ENCODE data around the gene HEPACAM. TPM values are rescaled to one million over a fixed set of nuclear protein-coding genes. Genes with fewer than 3 reads are reported as not detected.

The HEPACAM gene
- polyA plus RNA-seq, 2 of the 4 experiments (the other 2 are of a cell fraction), result not detected

DNA sequence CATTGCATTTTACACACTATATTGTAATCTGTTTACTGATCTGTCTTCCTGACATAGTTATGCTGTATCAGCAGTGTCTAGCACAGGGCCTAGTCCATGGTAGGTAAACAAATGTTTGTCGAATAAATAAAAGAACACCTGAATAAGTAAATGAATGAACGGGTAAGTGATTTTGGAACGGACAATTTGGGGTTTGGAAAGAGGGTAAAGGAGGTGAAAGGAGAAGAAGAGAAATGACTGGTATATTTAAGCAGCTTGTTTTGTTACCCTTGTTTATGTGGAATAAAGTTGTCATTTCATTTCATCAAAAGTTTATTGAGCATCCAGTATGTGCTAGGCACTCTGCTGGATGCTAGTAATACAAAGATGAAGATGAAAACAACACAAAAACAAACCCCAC lies 16.9 kb downstream of the HEPACAM start, which contains the start of gene HEPN1:
Gene HEPN1, plus strand, starts transcription at position 301 of the 400 bp plus-strand sequence.
- WGBS (ENCODE audit: missing lambda C conversion rate), result 29% methylated on average over 3 of the region's 3 CpGs
- Histone ChIP-seq H3K27ac (no peak within 1 kb of the TSS), H3K4me1 (no peaks in the 10 kb centered on the region), H3K4me2 (no peak within 1 kb of the TSS), H3K9me3 (no peaks in the 10 kb centered on the region), H3K4me3 (no peak within 1 kb of the TSS)
- ChIA-PET CTCF (no interaction called here), POLR2A (no interaction called here)
- DNase-seq (ENCODE audit: low read depth in 1 of 2, low spot score in 1 of 2) (no peak), FAIRE-seq (no peak), ATAC-seq (no peak)
- TF ChIP-seq RARB (CRISPR knock-in tag; IDR thresholded peaks at IDR 0.05), result no peak
- no peak for TF ChIP-seq NPAS2 (CRISPR knock-in tag; IDR thresholded peaks at IDR 0.05; ENCODE audit: borderline replicate concordance)
- no peak for TF ChIP-seq FOSB (CRISPR knock-in tag; IDR thresholded peaks at IDR 0.05)
- TF ChIP-seq, protein P1, sequence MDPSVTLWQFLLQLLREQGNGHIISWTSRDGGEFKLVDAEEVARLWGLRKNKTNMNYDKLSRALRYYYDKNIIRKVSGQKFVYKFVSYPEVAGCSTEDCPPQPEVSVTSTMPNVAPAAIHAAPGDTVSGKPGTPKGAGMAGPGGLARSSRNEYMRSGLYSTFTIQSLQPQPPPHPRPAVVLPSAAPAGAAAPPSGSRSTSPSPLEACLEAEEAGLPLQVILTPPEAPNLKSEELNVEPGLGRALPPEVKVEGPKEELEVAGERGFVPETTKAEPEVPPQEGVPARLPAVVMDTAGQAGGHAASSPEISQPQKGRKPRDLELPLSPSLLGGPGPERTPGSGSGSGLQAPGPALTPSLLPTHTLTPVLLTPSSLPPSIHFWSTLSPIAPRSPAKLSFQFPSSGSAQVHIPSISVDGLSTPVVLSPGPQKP (IDR thresholded peaks at IDR 0.05; ENCODE audit: low read depth, low read length), result no peak
- no peak for TF ChIP-seq CBX8 (IDR thresholded peaks at IDR 0.05)
- no peak for TF ChIP-seq RCOR1 (IDR thresholded peaks at IDR 0.05; ENCODE audit: low read depth, low read length)
- TF ChIP-seq HOXB13 (CRISPR knock-in tag; IDR thresholded peaks at IDR 0.05; ENCODE audit: low read depth), result no peak
- TF ChIP-seq FOSL2 (IDR thresholded peaks at IDR 0.05), result no peak
- no peak for TF ChIP-seq FOSL2 (CRISPR knock-in tag; IDR thresholded peaks at IDR 0.05)
- TF ChIP-seq, protein P2, sequence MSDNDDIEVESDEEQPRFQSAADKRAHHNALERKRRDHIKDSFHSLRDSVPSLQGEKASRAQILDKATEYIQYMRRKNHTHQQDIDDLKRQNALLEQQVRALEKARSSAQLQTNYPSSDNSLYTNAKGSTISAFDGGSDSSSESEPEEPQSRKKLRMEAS (IDR thresholded peaks at IDR 0.05), result no peak
- TF ChIP-seq, protein P3, sequence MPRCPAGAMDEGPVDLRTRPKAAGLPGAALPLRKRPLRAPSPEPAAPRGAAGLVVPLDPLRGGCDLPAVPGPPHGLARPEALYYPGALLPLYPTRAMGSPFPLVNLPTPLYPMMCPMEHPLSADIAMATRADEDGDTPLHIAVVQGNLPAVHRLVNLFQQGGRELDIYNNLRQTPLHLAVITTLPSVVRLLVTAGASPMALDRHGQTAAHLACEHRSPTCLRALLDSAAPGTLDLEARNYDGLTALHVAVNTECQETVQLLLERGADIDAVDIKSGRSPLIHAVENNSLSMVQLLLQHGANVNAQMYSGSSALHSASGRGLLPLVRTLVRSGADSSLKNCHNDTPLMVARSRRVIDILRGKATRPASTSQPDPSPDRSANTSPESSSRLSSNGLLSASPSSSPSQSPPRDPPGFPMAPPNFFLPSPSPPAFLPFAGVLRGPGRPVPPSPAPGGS (IDR thresholded peaks at IDR 0.05), result no peak
- no peak for TF ChIP-seq CBX2 (IDR thresholded peaks at IDR 0.05; ENCODE audit: borderline replicate concordance, low read depth)
- TF ChIP-seq HOXA7 (CRISPR knock-in tag; IDR thresholded peaks at IDR 0.05), result no peak
- no peak for TF ChIP-seq POLR2A (IDR thresholded peaks at IDR 0.05; ENCODE audit: low read length)
- no peak for TF ChIP-seq RNF2 (IDR thresholded peaks at IDR 0.05; ENCODE audit: borderline replicate concordance, low read depth)
- TF ChIP-seq FOXS1 (CRISPR knock-in tag; IDR thresholded peaks at IDR 0.05), result no peak

DNA sequence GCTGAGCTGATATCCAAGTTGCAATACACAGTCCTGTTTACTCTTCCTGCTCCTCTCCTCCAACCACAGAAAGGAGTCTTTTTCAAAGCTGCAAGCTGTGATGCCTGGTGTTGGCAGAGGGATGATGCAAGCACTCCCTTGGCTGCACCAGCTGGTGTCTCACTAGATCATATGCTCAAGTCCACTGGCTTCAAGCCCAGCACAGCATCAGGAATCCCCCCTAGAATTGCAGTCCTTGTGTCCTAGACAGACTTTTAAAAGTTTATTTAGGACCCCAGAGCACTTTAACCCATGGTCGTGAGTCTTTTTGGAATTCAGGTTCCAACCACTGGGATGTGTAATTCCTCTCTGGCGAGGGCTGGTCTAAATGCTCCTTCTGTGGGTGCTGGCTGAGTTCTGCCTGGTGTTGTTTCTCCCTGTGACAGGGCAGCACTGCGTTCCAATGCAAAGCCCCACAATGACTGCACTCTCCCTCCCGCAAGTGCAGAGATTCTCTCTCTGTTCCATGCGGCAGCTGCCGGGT lies 18.7 kb downstream of the HEPACAM start:
- ChIA-PET CTCF (interaction anchor here (1.0 to 1.4 kb wide), 3 partner anchors 10 to 41 kb away, joined by 3 to 4 read pairs (median 4); partner anchors contain the start of gene ROBO4), POLR2A (no interaction called here)
- Histone ChIP-seq H3K27ac (no peak overlapping the region), H3K4me2 (no peak overlapping the region), H3K9me3 (no peaks in the 10 kb centered on the region), H3K4me3 (no peak overlapping the region), H3K4me1 (no peaks in the 10 kb centered on the region)
- 63% methylated on average over 6 of the region's 6 CpGs for WGBS (ENCODE audit: missing lambda C conversion rate)
- TF ChIP-seq EP300 (IDR thresholded peaks at IDR 0.05) (no peak), NFE2L2 (conservative IDR thresholded peaks at IDR 0.05; ENCODE audit: low read length) (no peak)
- FAIRE-seq, result no peak
- no peak for ATAC-seq
- DNase-seq (ENCODE audit: low read depth in 1 of 2, low spot score in 1 of 2), result no peak

DNA sequence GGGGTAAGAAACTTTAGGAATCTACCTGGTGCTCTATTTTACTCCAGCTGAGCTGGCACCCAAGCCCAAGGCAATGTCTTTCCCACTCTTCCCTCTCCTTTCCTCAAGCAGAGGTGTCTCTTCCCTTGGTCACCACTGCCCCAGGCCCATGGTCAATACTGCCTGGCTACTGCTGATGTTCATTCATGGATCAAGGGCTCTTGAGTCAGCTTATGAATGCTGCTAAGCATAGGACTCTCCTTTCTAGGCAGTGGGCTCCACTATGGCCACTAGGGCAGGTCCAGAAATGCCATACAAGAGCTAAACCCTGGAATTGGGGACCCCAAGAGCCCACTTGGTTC lies 19.5 kb downstream of the HEPACAM start:
- FAIRE-seq, result no peak
- no peak for DNase-seq (ENCODE audit: low read depth in 1 of 2, low spot score in 1 of 2)
- Histone ChIP-seq H3K4me2 (no peak overlapping the region), H3K9me3 (no peaks in the 10 kb centered on the region), H3K4me3 (no peak overlapping the region), H3K27ac (no peak overlapping the region), H3K4me1 (no peaks in the 10 kb centered on the region)
- ChIA-PET CTCF (interaction anchor here (1.0 to 1.4 kb wide), 3 partner anchors 11 to 40 kb away, joined by 3 to 4 read pairs (median 4); partner anchors contain the start of gene ROBO4), POLR2A (no interaction called here)
- ATAC-seq, result no peak
- no peak for TF ChIP-seq KDM1A (IDR thresholded peaks at IDR 0.05; ENCODE audit: low read depth)
- TF ChIP-seq, protein P4, sequence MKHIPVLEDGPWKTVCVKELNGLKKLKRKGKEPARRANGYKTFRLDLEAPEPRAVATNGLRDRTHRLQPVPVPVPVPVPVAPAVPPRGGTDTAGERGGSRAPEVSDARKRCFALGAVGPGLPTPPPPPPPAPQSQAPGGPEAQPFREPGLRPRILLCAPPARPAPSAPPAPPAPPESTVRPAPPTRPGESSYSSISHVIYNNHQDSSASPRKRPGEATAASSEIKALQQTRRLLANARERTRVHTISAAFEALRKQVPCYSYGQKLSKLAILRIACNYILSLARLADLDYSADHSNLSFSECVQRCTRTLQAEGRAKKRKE (CRISPR knock-in tag; IDR thresholded peaks at IDR 0.05; ENCODE audit: low read depth), result no peak
- no peak for TF ChIP-seq JUN (IDR thresholded peaks at IDR 0.05)
- TF ChIP-seq RCOR1 (IDR thresholded peaks at IDR 0.05; ENCODE audit: low read depth, low read length), result no peak
- TF ChIP-seq HOXA7 (CRISPR knock-in tag; IDR thresholded peaks at IDR 0.05), result no peak
- TF ChIP-seq, protein P2 (IDR thresholded peaks at IDR 0.05), result no peak
- no peak for TF ChIP-seq MYC (IDR thresholded peaks at IDR 0.05; ENCODE audit: borderline replicate concordance, low read length)
- TF ChIP-seq ESRRA (IDR thresholded peaks at IDR 0.05; ENCODE audit: borderline replicate concordance, low read length), result no peak
- TF ChIP-seq MAFK (IDR thresholded peaks at IDR 0.05; ENCODE audit: partially characterized antibody), result no peak
- no peak for TF ChIP-seq POLR2A (IDR thresholded peaks at IDR 0.05; ENCODE audit: low read length)
- TF ChIP-seq TFCP2L1 (CRISPR knock-in tag; IDR thresholded peaks at IDR 0.05), result no peak
- TF ChIP-seq RNF2 (IDR thresholded peaks at IDR 0.05; ENCODE audit: borderline replicate concordance, low read depth), result no peak
- no peak for TF ChIP-seq FOSL2 (IDR thresholded peaks at IDR 0.05)
- no peak for TF ChIP-seq FOSL2 (CRISPR knock-in tag; IDR thresholded peaks at IDR 0.05)
- TF ChIP-seq MAZ (IDR thresholded peaks at IDR 0.05; ENCODE audit: borderline replicate concordance, low read depth, low read length), result no peak
- TF ChIP-seq EHMT2 (IDR thresholded peaks at IDR 0.05; ENCODE audit: low read depth), result no peak
- no peak for TF ChIP-seq HOXB5 (CRISPR knock-in tag; IDR thresholded peaks at IDR 0.05)

Data from A549 (cell line).